Aorta (tissue), 5 donors: ENCODE results near the gene GINS2. TPM values are rescaled to one million over a fixed set of nuclear protein-coding genes. Genes with fewer than 3 reads are reported as not detected.

Experiments
- ATAC-seq: fragments of 200-7000 bp; cut with Tn5 transposase; one replicate; pipeline ENCODE4 v1.9.1; 2022; ENCODE audit warnings: moderate library complexity; ENCODE audit not compliant: low FRiP score
- DNase-seq, 2 donors: peaks; one replicate each; pipeline ENCODE4 v3.0.0-alpha.2; 2020
- H3K27ac ChIP-seq, 2 donors: one replicate each; pipeline ENCODE4 v1.5.1; 2013; ENCODE audit warnings: low read length in 2 of 2, mild to moderate bottlenecking in 2 of 2, moderate library complexity in 2 of 2, control low read depth in 1 of 2, inconsistent platforms in 1 of 2, low read depth in 1 of 2
- H3K27me3 ChIP-seq, 2 donors: one replicate each; pipeline ENCODE4 v1.6.1; 2013; ENCODE audit warnings: control low read depth in 1 of 2, low read length in 1 of 2, mild to moderate bottlenecking in 1 of 2, moderate library complexity in 1 of 2; ENCODE audit not compliant: insufficient read depth in 2 of 2, control insufficient read depth in 1 of 2
- H3K36me3 ChIP-seq, 2 donors: one replicate each; pipeline ENCODE4 v1.6.1; 2013; ENCODE audit warnings: control low read depth in 1 of 2, low read length in 1 of 2, mild to moderate bottlenecking in 1 of 2; ENCODE audit not compliant: insufficient read depth in 2 of 2, control insufficient read depth in 1 of 2
- H3K4me1 ChIP-seq, 2 donors: one replicate each; pipeline ENCODE4 v1.6.1; 2013; ENCODE audit warnings: low read length in 2 of 2, control low read depth in 1 of 2, mild to moderate bottlenecking in 1 of 2, moderate library complexity in 1 of 2; ENCODE audit not compliant: insufficient read depth in 2 of 2, control insufficient read depth in 1 of 2
- H3K4me3 ChIP-seq, 2 donors: one replicate each; pipeline ENCODE4 v1.5.1; 2013; ENCODE audit warnings: low read length in 2 of 2, control low read depth in 1 of 2, mild to moderate bottlenecking in 1 of 2
- H3K9me3 ChIP-seq: one replicate; pipeline ENCODE4 v1.6.1; 2013; ENCODE audit warnings: mild to moderate bottlenecking, low read length; ENCODE audit not compliant: control insufficient read depth
- WGBS, 2 donors: extraction: QIAGEN DNeasy Blood & Tissue Kit; methylation state at CpG; one replicate each; pipeline ENCODE4 v1.1.7; 2013; 5-methylcytosine and 5-hydroxymethylcytosine counted together
- intact Hi-C, 2 donors: fragments of 100-400 bp; cut with DNase I; formaldehyde crosslinking; loops; one replicate each; pipeline versions ENCODE4 v1.14.2 to v1.15.0; 2022
- polyA plus RNA-seq, 2 donors: library from polyadenylated mRNA; stranded (reverse); fragments of 200-250 nt; gene quantifications; one replicate each; pipeline ENCODE4 v1.2.3, GENCODE V29; 2013
- total RNA-seq, 2 donors: library from RNA; stranded (reverse); fragmentation: NEBNext Ultra II Directional; extraction: Animal tissue kit (Norgen Biotek cat#: 25700); gene quantifications; one replicate each; pipeline ENCODE4 v1.2.1, GENCODE V29; 2021
- donor health status: healthy with polysubstance abuse.
- donor health status: Bipolar disorder and iron deficiency.
- donor health status: DM: no; HTN: no; CAD: no.
- donor health status: DM: no; HTN: no; CAD: no.
- donor health status: DM: yes; HTN: yes; CAD: no.

GINS2 gene
- total and polyA plus RNA-seq, 4 donors, result 0.23 to 0.75 (median 0.66) TPM

- H3K4me1 ChIP-seq, result no peaks in the 10 kb centered on the region
- DNase-seq (no peak), ATAC-seq (no peak)
- no peak overlapping the region for H3K27ac ChIP-seq
- no peaks in the 10 kb centered on the region for H3K9me3 ChIP-seq
- H3K4me3 ChIP-seq, result no peak overlapping the region
- 28 to 35% methylated on average over 11 of the region's 11 CpGs for WGBS, 2 donors
- intact Hi-C loops, result loop anchor here (1.0 to 10.0 kb wide), 4 partner anchors 294 to 444 kb away; no protein-coding TSS in a partner anchor
- no peaks in the 10 kb centered on the region for H3K27me3 ChIP-seq
- H3K36me3 ChIP-seq, result no peaks in the 10 kb centered on the region
Observed at GRCh38 chr16:85718682-85719081, 29.9 kb upstream of the GINS2 start.

GRCh38 chr16:85718153-85718477 lies 29.4 kb upstream of the GINS2 start:
- no peaks in the 10 kb centered on the region for H3K9me3 ChIP-seq
- no peaks in the 10 kb centered on the region for H3K36me3 ChIP-seq
- H3K27ac ChIP-seq, result no peak overlapping the region
- H3K4me1 ChIP-seq, result no peaks in the 10 kb centered on the region
- WGBS, 2 donors, result 38 to 44% methylated on average over 6 of the region's 6 CpGs
- H3K27me3 ChIP-seq, result no peaks in the 10 kb centered on the region
- no peak for ATAC-seq
- no peak for DNase-seq
- intact Hi-C loops, result loop anchor here (1.0 to 10.0 kb wide), 4 partner anchors 293 to 443 kb away; no protein-coding TSS in a partner anchor
- no peak overlapping the region for H3K4me3 ChIP-seq

GRCh38 chr16:85717393-85718152 lies 28.8 kb upstream of the GINS2 start:
- ATAC-seq, result peak; percentile 42
- WGBS, 2 donors, result 39 to 46% methylated on average over 21 of the region's 21 CpGs

DNA sequence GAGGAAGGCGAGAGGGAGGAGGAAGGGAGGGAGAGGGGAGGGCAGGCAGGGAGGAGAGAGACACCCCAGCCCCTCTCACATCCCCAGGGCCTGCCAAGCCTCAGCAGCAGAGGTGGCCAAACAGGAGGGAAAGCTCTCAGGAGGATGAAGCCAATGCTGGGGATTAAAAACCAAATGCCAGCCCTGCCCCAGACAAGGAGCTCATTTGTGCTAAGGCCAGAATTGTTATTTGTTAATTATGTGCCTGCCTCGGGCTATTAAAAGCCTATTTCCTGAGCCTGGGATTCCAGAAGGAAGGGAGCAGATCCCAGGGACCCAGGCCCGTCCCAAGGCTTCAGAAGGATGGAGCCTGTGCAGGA lies 27.9 kb upstream of the GINS2 start:
- Histone ChIP-seq H3K4me3 (no peak overlapping the region), H3K27me3 (no peaks in the 10 kb centered on the region), H3K27ac (no peak overlapping the region), H3K4me1 (no peaks in the 10 kb centered on the region), H3K36me3 (no peaks in the 10 kb centered on the region), H3K9me3 (peaks cover 6% of the 10 kb centered on the region)
- intact Hi-C loops, result loop anchor here (5.0 to 10.0 kb wide), 3 partner anchors 292 to 442 kb away; no protein-coding TSS in a partner anchor
- ATAC-seq, result no peak
- no peak for DNase-seq
- 59 to 74% methylated on average over 3 of the region's 3 CpGs for WGBS, 2 donors

More at GRCh38 chr16:85717393-85718152, 28.8 kb upstream of the GINS2 start:
- intact Hi-C loops, result loop anchor here (1.0 to 10.0 kb wide), 4 partner anchors 293 to 443 kb away; no protein-coding TSS in a partner anchor
- no peaks in the 10 kb centered on the region for H3K4me1 ChIP-seq
- DNase-seq, result peak; percentile 63 to 84
- no peaks in the 10 kb centered on the region for H3K27me3 ChIP-seq
- peaks cover under 1% of the 10 kb centered on the region for H3K9me3 ChIP-seq
- H3K4me3 ChIP-seq, result no peak overlapping the region
- H3K36me3 ChIP-seq, result no peaks in the 10 kb centered on the region
- H3K27ac ChIP-seq, result no peak overlapping the region

- intact Hi-C loops, result loop anchor here (5.0 to 10.0 kb wide), 3 partner anchors 291 to 441 kb away; no protein-coding TSS in a partner anchor
- DNase-seq (no peak), ATAC-seq (no peak)
- Histone ChIP-seq H3K27ac (no peak overlapping the region), H3K27me3 (no peaks in the 10 kb centered on the region), H3K9me3 (peaks cover 6% of the 10 kb centered on the region), H3K4me3 (no peak overlapping the region), H3K4me1 (no peaks in the 10 kb centered on the region), H3K36me3 (no peaks in the 10 kb centered on the region)
- WGBS, 2 donors, result 19 to 36% methylated on average over 9 of the region's 9 CpGs
Observed at GRCh38 chr16:85716022-85716679, 27.4 kb upstream of the GINS2 start.

DNA sequence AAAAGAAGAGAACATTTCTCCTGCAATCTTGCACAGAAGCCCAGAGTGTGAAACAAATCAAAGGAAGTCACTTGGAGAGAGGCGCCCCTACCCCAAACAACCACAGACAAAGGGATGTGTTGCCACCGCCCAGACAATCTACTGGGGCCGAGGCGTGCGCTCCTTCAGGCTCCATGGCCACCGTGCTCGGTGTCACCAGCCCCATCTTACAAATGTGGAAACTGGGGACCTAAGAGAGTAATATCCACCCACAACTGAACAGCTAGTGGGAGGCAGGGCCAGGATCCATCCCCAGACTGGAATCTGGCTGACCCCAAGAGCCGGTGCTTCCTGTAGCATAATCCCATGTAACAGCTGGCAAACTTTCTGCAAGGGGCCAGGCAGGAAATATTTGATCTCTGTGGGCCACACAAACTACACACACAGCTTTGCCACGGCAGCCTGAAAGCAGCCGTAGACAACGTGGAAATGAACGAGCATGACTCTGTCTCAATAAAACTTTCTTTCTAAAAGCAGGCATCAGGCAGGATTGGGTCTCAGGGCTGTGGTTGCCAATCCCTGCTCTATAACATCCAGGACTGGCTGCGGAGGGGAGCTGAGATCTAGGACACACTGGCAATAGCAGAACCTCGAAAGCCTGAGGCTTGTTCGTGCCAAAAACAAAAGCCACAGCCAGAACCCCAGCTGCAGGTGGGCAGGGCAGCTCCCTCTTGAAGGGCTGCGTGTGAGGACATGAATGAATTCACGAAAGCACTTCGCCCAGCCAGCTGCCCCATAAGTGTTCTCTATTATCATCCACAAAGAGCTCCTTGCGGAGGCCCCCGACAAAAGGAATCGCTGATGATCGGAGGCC lies 26.6 kb upstream of the GINS2 start:
- H3K4me3 ChIP-seq, result no peak overlapping the region
- intact Hi-C loops, result loop anchor here (5.0 to 10.0 kb wide), 3 partner anchors 291 to 441 kb away; no protein-coding TSS in a partner anchor
- H3K27ac ChIP-seq, result no peak overlapping the region
- H3K27me3 ChIP-seq, result no peaks in the 10 kb centered on the region
- WGBS, 2 donors, result 46 to 52% methylated on average over 22 of the region's 22 CpGs
- no peaks in the 10 kb centered on the region for H3K4me1 ChIP-seq
- DNase-seq, result no peak
- no peaks in the 10 kb centered on the region for H3K36me3 ChIP-seq
- ATAC-seq, result no peak
- peaks cover 6% of the 10 kb centered on the region for H3K9me3 ChIP-seq

DNA sequence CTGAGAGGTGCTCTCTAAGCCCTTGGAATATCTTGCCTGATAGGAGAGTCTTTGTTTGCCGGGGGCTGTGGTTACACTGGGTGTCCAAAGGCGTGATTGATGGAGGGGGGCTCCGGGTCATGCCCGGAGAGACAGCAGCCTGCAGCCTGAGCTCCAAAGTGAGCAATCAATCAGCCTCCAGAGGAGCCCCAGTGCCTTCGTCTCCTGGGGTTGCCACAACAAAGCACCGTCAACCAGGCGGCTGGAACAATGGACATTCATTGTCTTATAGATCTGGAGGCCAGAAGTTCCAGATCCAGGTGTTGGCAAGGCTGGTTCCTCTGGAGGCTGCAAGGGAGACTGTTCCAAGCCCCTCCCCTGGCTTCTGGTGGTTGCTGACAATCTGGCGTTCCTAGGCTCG lies 24.0 kb upstream of the GINS2 start:
- DNase-seq (no peak), ATAC-seq (no peak)
- intact Hi-C loops, result loop anchor here (10.0 kb wide), 2 partner anchors 288 to 438 kb away; no protein-coding TSS in a partner anchor
- no peaks in the 10 kb centered on the region for H3K36me3 ChIP-seq
- 29 to 35% methylated on average over 9 of the region's 9 CpGs for WGBS, 2 donors
- H3K9me3 ChIP-seq, result peaks cover 6% of the 10 kb centered on the region
- no peaks in the 10 kb centered on the region for H3K27me3 ChIP-seq
- no peak overlapping the region for H3K4me3 ChIP-seq
- H3K27ac ChIP-seq, result no peak overlapping the region
- no peaks in the 10 kb centered on the region for H3K4me1 ChIP-seq

DNA sequence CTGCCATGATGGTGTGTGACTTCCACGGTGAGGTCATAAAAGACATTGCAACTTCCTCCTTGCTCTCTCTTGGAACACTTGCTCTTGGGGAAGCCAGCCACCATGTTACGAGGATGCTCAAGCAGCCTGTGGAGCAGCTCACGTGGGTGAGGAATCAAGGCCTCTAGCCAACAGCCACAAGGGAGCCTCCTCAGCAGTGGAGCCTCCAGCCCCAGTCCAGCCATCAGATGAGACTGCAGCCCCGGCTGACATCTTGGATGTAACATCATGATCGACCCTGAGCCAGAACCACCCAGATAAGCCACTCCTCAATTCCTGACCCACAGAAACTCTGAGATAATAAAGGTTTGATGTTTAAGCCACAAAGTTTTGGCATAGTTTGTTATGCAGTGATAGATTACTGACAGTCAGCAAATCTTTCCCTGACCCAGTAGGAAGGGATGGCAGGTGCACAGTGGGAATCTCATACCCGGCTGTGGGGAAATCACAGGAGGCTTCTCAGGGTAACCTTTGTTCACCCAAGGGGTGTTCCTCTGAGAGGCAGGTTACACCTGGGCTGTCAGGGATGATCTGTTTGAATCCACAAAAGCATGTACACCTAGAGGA lies 23.3 kb upstream of the GINS2 start:
- Histone ChIP-seq H3K9me3 (peaks cover 6% of the 10 kb centered on the region), H3K4me3 (no peak overlapping the region), H3K4me1 (no peaks in the 10 kb centered on the region), H3K27me3 (no peaks in the 10 kb centered on the region), H3K36me3 (no peaks in the 10 kb centered on the region), H3K27ac (no peak overlapping the region)
- 92 to 95% methylated on average over 6 of the region's 6 CpGs for WGBS, 2 donors
- DNase-seq, result no peak
- no peak for ATAC-seq
- intact Hi-C loops, result loop anchor here (10.0 kb wide), 2 partner anchors 287 to 437 kb away; no protein-coding TSS in a partner anchor
